Activated naive CD4-positive, alpha-beta T cell treated with anti-CD3 and anti-CD28 coated beads for 36 hours (primary cell): ENCODE data around the gene RTP3. TPM values are rescaled to one million over a fixed set of nuclear protein-coding genes. Genes with fewer than 3 reads are reported as not detected.

Experiments
- CTCF ChIA-PET: fragments of 350-600 bp; sonication (Branson Sonifier 250); formaldehyde crosslinking; loops from one replicate; lab custom pipeline; 2021; ENCODE audit warnings: antibody characterized with exemption; lab: Charles Lee
- DNase-seq: peaks from one replicate; pipeline ENCODE4 v3.0.0-alpha.2; 2020
- H3K27ac Mint-ChIP-seq: one replicate; pipeline ENCODE4 v1.8.0; 2021; ENCODE audit warnings: mild to moderate bottlenecking, mixed read lengths
- H3K27me3 Mint-ChIP-seq: one replicate; pipeline ENCODE4 v1.8.0; 2021; ENCODE audit warnings: low read depth, mixed read lengths
- H3K36me3 Mint-ChIP-seq: one replicate; pipeline ENCODE4 v1.8.0; 2021; ENCODE audit warnings: low read depth, mixed read lengths
- H3K4me1 Mint-ChIP-seq: one replicate; pipeline ENCODE4 v1.8.0; 2021; ENCODE audit warnings: low read depth, mixed read lengths
- H3K4me3 Mint-ChIP-seq: one replicate; pipeline ENCODE4 v1.8.0; 2021; ENCODE audit warnings: mild to moderate bottlenecking, moderate library complexity, mixed read lengths
- H3K9me3 Mint-ChIP-seq: one replicate; pipeline ENCODE4 v1.8.0; 2021; ENCODE audit warnings: mixed read lengths
- intact Hi-C: fragments of 100-400 bp; cut with micrococcal nuclease; formaldehyde crosslinking; loops from one replicate; pipeline ENCODE4 v1.15.1; 2023
- total RNA-seq, 2 experiments: library from RNA; stranded (reverse); gene quantifications; one replicate each; pipeline ENCODE4 v1.2.3, GENCODE V29; 2021

The RTP3 gene
- total RNA-seq, 2 experiments from 2014 or later: not detected

DNA sequence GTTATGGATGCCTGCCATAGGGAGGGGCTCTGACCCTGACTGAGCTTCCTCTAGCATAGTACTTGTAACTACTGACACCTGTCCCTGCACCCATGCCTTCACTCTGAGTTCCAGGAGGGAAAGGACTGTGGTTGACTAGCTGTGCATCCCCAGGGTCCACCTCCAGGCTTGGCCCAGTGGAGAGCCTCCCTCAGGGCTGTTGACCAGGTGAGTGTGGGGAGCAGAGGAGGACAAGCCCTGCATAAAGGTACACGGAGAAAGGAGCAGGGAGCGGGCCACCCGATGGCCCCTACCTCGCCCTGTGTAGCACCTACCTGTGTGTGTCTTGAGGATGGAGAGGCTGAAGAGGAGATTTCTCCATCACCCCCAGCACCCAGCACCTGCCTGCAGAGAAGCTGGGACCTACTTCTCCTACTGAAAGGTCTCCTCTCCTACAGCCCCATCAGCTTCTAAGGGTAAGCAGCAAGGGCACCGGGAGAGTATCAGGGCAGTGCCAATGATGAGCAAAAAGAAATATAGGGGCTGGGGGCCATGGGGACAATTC lies 26.3 kb upstream of the RTP3 start:
- Mint-ChIP-seq H3K9me3 (peaks cover 16% of the 10 kb centered on the region), H3K4me1 (no peaks in the 10 kb centered on the region), H3K36me3 (peaks cover 2% of the 10 kb centered on the region), H3K4me3 (no peak overlapping the region), H3K27me3 (peaks cover 9% of the 10 kb centered on the region), H3K27ac (no peak overlapping the region)
- CTCF ChIA-PET: interaction anchor here (0.7 to 2.3 kb wide), 2 partner anchors 9 to 17 kb away, joined by 3 to 6 read pairs; no protein-coding TSS in a partner anchor
- intact Hi-C loops: no loop called here
- DNase-seq: no peak

- Mint-ChIP-seq H3K27ac (no peak overlapping the region), H3K9me3 (peaks cover 16% of the 10 kb centered on the region), H3K27me3 (peaks cover 9% of the 10 kb centered on the region), H3K36me3 (peaks cover 2% of the 10 kb centered on the region), H3K4me1 (no peaks in the 10 kb centered on the region), H3K4me3 (no peak overlapping the region)
- CTCF ChIA-PET: interaction anchor here (1.2 to 2.3 kb wide), 2 partner anchors 16 to 17 kb away, joined by 4 to 6 read pairs; no protein-coding TSS in a partner anchor
- no peak for DNase-seq
- intact Hi-C loops: no loop called here
Observed at GRCh38 chr3:46472736-46473135, 25.0 kb upstream of the RTP3 start.

GRCh38 chr3:46477145-46477544 lies 20.6 kb upstream of the RTP3 start:
- no peak overlapping the region for H3K4me3 Mint-ChIP-seq
- peaks cover 16% of the 10 kb centered on the region for H3K9me3 Mint-ChIP-seq
- no peak for DNase-seq
- intact Hi-C loops: no loop called here
- CTCF ChIA-PET: interaction anchor here (0.8 to 3.6 kb wide), 2 partner anchors 12 to 81 kb away, joined by 3 to 18 read pairs; no protein-coding TSS in a partner anchor
- H3K27ac Mint-ChIP-seq: no peak overlapping the region
- H3K4me1 Mint-ChIP-seq: no peaks in the 10 kb centered on the region
- H3K36me3 Mint-ChIP-seq: peaks cover 2% of the 10 kb centered on the region
- H3K27me3 Mint-ChIP-seq: peaks cover 5% of the 10 kb centered on the region

DNA sequence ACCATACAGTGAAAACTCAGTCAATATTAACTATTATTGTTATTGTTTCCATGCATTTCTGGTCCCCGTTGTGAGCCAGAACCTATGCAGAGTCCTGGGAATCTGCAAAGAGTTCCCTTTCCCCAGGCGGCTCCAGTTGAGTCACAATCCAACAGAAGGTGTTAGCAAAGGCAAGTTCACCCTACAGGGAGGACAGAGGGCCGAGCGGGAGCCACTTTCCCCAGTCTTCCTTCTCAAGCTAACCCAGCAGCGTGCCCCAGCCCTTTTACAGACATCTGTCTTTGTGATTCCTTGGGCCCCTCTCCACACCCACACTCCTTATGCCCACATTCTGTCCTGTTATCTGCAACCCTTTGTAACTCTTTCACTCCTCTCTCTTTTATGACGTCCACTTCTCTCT lies 20.0 kb upstream of the RTP3 start:
- CTCF ChIA-PET: interaction anchor here (0.8 kb wide), 1 partner anchor 81 kb away, joined by 3 read pairs; no protein-coding TSS in a partner anchor
- intact Hi-C loops: no loop called here
- Mint-ChIP-seq H3K9me3 (peaks cover 16% of the 10 kb centered on the region), H3K4me3 (no peak overlapping the region), H3K36me3 (peaks cover 2% of the 10 kb centered on the region), H3K4me1 (no peaks in the 10 kb centered on the region), H3K27ac (no peak overlapping the region), H3K27me3 (peaks cover 5% of the 10 kb centered on the region)
- no peak for DNase-seq

- no peak overlapping the region for H3K27ac Mint-ChIP-seq
Observed at GRCh38 chr3:46478341-46478740, 19.4 kb upstream of the RTP3 start.

GRCh38 chr3:46479021-46479420 lies 18.8 kb upstream of the RTP3 start:
- Mint-ChIP-seq H3K27ac (no peak overlapping the region), H3K36me3 (peaks cover 2% of the 10 kb centered on the region), H3K4me1 (no peaks in the 10 kb centered on the region), H3K4me3 (no peak overlapping the region), H3K27me3 (peaks cover 5% of the 10 kb centered on the region), H3K9me3 (peaks cover 16% of the 10 kb centered on the region)
- no peak for DNase-seq
- CTCF ChIA-PET: no interaction called here
- intact Hi-C loops: no loop called here

More at GRCh38 chr3:46478341-46478740, 19.4 kb upstream of the RTP3 start:
- intact Hi-C loops: no loop called here
- H3K4me1 Mint-ChIP-seq: no peaks in the 10 kb centered on the region
- H3K36me3 Mint-ChIP-seq: peaks cover 2% of the 10 kb centered on the region
- CTCF ChIA-PET: no interaction called here
- no peak overlapping the region for H3K4me3 Mint-ChIP-seq
- H3K9me3 Mint-ChIP-seq: peaks cover 16% of the 10 kb centered on the region
- no peak for DNase-seq
- peaks cover 5% of the 10 kb centered on the region for H3K27me3 Mint-ChIP-seq

- Mint-ChIP-seq H3K27ac (no peak overlapping the region), H3K36me3 (no peaks in the 10 kb centered on the region), H3K9me3 (peaks cover 9% of the 10 kb centered on the region), H3K4me1 (no peaks in the 10 kb centered on the region), H3K27me3 (peaks cover 5% of the 10 kb centered on the region), H3K4me3 (no peak overlapping the region)
- CTCF ChIA-PET: interaction anchor here (0.7 kb wide), 1 partner anchor 9 kb away, joined by 6 read pairs; no protein-coding TSS in a partner anchor
- intact Hi-C loops: loop anchor here (10.0 kb wide), 1 partner anchor 215 kb away; the partner anchor contains the start of gene ALS2CL
- DNase-seq: no peak
Observed at GRCh38 chr3:46479696-46480095, 18.1 kb upstream of the RTP3 start.

- Mint-ChIP-seq H3K4me3 (no peak overlapping the region), H3K4me1 (no peaks in the 10 kb centered on the region), H3K36me3 (no peaks in the 10 kb centered on the region), H3K27ac (no peak overlapping the region), H3K27me3 (no peaks in the 10 kb centered on the region), H3K9me3 (peaks cover under 1% of the 10 kb centered on the region)
- intact Hi-C loops: loop anchor here (10.0 kb wide), 1 partner anchor 214 kb away; the partner anchor contains the start of gene ALS2CL
- CTCF ChIA-PET: interaction anchor here (0.7 to 1.1 kb wide), 3 partner anchors 8 to 78 kb away, joined by 3 to 6 read pairs (median 3); no protein-coding TSS in a partner anchor
- DNase-seq: no peak
Observed at GRCh38 chr3:46480491-46481195, 17.1 kb upstream of the RTP3 start.

GRCh38 chr3:46481636-46482035 lies 16.1 kb upstream of the RTP3 start:
- Mint-ChIP-seq H3K4me3 (no peak overlapping the region), H3K9me3 (no peaks in the 10 kb centered on the region), H3K4me1 (no peaks in the 10 kb centered on the region), H3K27ac (no peak overlapping the region), H3K27me3 (no peaks in the 10 kb centered on the region), H3K36me3 (no peaks in the 10 kb centered on the region)
- intact Hi-C loops: loop anchor here (10.0 kb wide), 1 partner anchor 213 kb away; the partner anchor contains the start of gene ALS2CL
- no peak for DNase-seq
- CTCF ChIA-PET: interaction anchor here (1.1 kb wide), 1 partner anchor 77 kb away, joined by 3 read pairs; no protein-coding TSS in a partner anchor

GRCh38 chr3:46482632-46483350 lies 15.0 kb upstream of the RTP3 start:
- Mint-ChIP-seq H3K4me1 (no peaks in the 10 kb centered on the region), H3K36me3 (no peaks in the 10 kb centered on the region), H3K27ac (no peak overlapping the region), H3K4me3 (no peak overlapping the region), H3K9me3 (no peaks in the 10 kb centered on the region), H3K27me3 (peaks cover 2% of the 10 kb centered on the region)
- CTCF ChIA-PET: interaction anchor here (1.3 kb wide), 1 partner anchor 76 kb away, joined by 3 read pairs; no protein-coding TSS in a partner anchor
- intact Hi-C loops: loop anchor here (10.0 kb wide), 1 partner anchor 212 kb away; the partner anchor contains the start of gene ALS2CL
- no peak for DNase-seq

- H3K36me3 Mint-ChIP-seq: no peaks in the 10 kb centered on the region
- H3K27ac Mint-ChIP-seq: no peak overlapping the region
- intact Hi-C loops: loop anchor here (10.0 kb wide), 1 partner anchor 211 kb away; the partner anchor contains the start of gene ALS2CL
- DNase-seq: no peak
- peaks cover 4% of the 10 kb centered on the region for H3K4me1 Mint-ChIP-seq
- CTCF ChIA-PET: interaction anchor here (1.0 to 1.3 kb wide), 2 partner anchors 22 to 75 kb away, joined by 3 read pairs; no protein-coding TSS in a partner anchor
- no peak overlapping the region for H3K4me3 Mint-ChIP-seq
- H3K27me3 Mint-ChIP-seq: peaks cover 4% of the 10 kb centered on the region
- H3K9me3 Mint-ChIP-seq: no peaks in the 10 kb centered on the region
Observed at GRCh38 chr3:46483825-46484224, 14.0 kb upstream of the RTP3 start.
